Right atrium auricular region (tissue), 2 donors: Measurements from ENCODE around the gene RAD23A. TPM values are rescaled to one million over a fixed set of nuclear protein-coding genes. Genes with fewer than 3 reads are reported as not detected.
A peak's percentile ranks its signal among the peaks of the same experiment; 100 is the strongest.

Experiments
- DNase-seq: peaks from one replicate; pipeline ENCODE4 v3.0.0-alpha.2; 2019; ENCODE audit warnings: low spot score
- H3K27ac ChIP-seq, 2 donors: fragments of 200-600 bp; sonication (generic); 1 replicate in 1 of 2; 2 replicates in 1 of 2; pipeline ENCODE4 v1.5.1; 2016 to 2019
- H3K27me3 ChIP-seq, 2 donors: fragments of 200-600 bp; sonication (generic); one replicate each; pipeline versions ENCODE4 v1.5.1 to v1.6.0; 2017 to 2019
- H3K36me3 ChIP-seq: fragments of 200-600 bp; sonication (generic); one replicate; pipeline ENCODE4 v1.5.1; 2016
- H3K4me1 ChIP-seq, 2 donors: fragments of 200-600 bp; sonication (generic); one replicate each; pipeline versions ENCODE4 v1.5.1 to v1.6.0; 2017 to 2019
- H3K4me3 ChIP-seq, 2 donors: fragments of 200-600 bp; sonication (generic); 1 replicate in 1 of 2; 2 replicates in 1 of 2; pipeline ENCODE4 v1.5.1; 2017 to 2019; ENCODE audit warnings: mild to moderate bottlenecking in 1 of 2, moderate library complexity in 1 of 2
- H3K9me3 ChIP-seq, 2 donors: fragments of 200-600 bp; sonication (generic); one replicate each; pipeline ENCODE4 v1.5.1; 2019
- total RNA-seq, 2 donors: library from RNA; depleted of rRNA; stranded (reverse); fragments of >200 nt; gene quantifications; one replicate each; pipeline ENCODE4 v1.1.0, GENCODE V29; 2016
- TF ChIP-seq, protein P1 (sequence below), 2 donors: fragments of 200-600 bp; sonication (generic); IDR thresholded peaks; one replicate each; pipeline ENCODE4 v1.5.1; 2019; ENCODE audit warnings: antibody characterized with exemption in 2 of 2

RAD23A gene
- 100 to 1,000 TPM; 178 to 185 TPM for total RNA-seq

DNA sequence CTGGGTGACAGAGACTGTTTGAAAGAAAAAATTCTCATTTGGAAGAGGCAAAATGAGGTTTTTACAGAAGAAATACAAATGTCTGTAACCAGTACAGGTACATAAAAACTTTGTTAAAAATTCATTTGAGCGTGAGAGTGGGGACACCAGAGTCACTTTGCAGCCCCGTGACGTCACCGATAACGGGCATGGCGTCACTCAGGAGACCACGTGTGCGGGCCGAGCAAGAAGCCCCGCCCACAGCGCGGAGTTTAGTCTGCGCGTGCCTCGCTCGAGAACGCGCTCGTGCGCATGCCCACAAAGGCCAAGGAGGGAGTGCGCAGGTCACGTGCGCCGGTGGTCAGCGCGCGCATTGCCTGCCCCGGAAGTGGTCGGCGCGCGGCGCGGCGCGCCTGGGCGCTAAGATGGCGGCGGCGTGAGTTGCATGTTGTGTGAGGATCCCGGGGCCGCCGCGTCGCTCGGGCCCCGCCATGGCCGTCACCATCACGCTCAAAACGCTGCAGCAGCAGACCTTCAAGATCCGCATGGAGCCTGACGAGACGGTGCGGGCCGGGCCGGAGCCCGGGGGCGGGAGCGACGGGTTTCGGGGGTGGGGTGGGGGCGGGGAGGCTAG is at the start of gene RAD23A:
TSS of gene RAD23A (plus strand) at position 384 of the 613 bp plus-strand sequence. CDS start at position 471, 87 bp downstream.
- DNase-seq: peak; percentile 98
- Histone ChIP-seq H3K4me3 (peak within 1 kb of the TSS; percentile 94 to 95), H3K27me3 (no peaks in the 10 kb centered on the region), H3K36me3 (peaks cover 76% of the 10 kb centered on the region), H3K9me3 (no peaks in the 10 kb centered on the region), H3K4me1 (peaks cover 0 to 51% of the 10 kb centered on the region in 2 donors), H3K27ac (peak within 1 kb of the TSS; percentile 95 to 96)
- TF ChIP-seq, protein P1, sequence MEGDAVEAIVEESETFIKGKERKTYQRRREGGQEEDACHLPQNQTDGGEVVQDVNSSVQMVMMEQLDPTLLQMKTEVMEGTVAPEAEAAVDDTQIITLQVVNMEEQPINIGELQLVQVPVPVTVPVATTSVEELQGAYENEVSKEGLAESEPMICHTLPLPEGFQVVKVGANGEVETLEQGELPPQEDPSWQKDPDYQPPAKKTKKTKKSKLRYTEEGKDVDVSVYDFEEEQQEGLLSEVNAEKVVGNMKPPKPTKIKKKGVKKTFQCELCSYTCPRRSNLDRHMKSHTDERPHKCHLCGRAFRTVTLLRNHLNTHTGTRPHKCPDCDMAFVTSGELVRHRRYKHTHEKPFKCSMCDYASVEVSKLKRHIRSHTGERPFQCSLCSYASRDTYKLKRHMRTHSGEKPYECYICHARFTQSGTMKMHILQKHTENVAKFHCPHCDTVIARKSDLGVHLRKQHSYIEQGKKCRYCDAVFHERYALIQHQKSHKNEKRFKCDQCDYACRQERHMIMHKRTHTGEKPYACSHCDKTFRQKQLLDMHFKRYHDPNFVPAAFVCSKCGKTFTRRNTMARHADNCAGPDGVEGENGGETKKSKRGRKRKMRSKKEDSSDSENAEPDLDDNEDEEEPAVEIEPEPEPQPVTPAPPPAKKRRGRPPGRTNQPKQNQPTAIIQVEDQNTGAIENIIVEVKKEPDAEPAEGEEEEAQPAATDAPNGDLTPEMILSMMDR (IDR thresholded peaks at IDR 0.05): no peak

DNA sequence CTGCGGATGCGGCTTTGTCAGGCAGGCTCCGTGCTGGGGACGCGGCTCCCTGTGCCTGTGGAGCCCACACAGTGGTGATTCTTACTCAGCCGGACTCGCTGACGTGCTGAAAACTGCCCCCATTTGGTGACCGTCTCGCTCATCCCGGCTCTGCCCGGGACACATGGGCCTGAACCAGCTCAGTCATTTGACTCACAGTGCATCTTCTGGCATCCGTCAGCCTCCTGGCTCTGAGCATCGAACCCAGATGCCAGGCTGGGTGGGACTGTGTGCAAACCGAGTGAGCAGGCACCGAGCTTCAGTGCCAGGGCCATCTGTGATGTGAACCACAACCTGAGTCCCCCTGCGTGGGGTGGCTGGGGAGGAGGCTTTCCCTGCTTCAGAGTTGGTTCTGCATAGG is 49.2 kb upstream of the RAD23A start:
- Histone ChIP-seq H3K4me3 (no peak overlapping the region), H3K36me3 (peaks cover 15% of the 10 kb centered on the region), H3K27ac (no peak overlapping the region), H3K9me3 (no peaks in the 10 kb centered on the region), H3K4me1 (peaks cover 0 to 11% of the 10 kb centered on the region in 2 donors), H3K27me3 (no peaks in the 10 kb centered on the region)
- TF ChIP-seq, protein P1 (IDR thresholded peaks at IDR 0.05): no peak
- DNase-seq: no peak

DNA sequence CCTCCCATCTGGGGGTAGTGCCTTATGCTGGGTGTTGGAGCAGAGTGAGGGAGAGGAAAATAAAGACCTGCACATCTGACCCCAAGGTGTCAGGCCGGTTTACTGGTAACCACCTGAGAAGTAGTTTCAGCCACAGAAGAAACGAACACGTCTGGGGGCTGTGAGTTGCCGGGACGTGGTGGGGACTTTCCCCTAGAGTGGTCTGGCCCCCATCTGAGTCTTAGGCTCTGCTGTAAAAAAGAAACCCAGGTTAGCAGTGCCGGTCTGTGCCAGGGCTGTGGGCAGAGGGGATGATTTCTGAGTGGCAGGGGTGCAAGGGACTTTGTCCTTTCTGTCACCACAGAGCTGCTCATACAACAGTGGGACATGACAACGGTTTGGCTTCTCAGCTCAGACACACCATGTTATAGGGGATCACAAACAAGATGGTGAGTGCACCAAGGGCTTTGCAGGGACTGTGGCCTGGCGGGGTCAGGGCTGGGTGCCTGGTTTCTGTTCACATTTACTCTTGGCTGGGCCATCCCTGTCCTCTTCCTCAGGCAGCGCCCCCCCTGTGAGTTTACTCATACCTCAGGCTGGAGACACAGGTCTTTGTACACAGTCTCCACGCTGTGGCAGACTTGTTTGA is 45.7 kb upstream of the RAD23A start:
- TF ChIP-seq, protein P1 (IDR thresholded peaks at IDR 0.05): no peak
- Histone ChIP-seq H3K4me1 (no peaks in the 10 kb centered on the region), H3K27me3 (no peaks in the 10 kb centered on the region), H3K27ac (no peak overlapping the region), H3K9me3 (no peaks in the 10 kb centered on the region), H3K4me3 (no peak overlapping the region), H3K36me3 (peaks cover 15% of the 10 kb centered on the region)
- DNase-seq: no peak

DNA sequence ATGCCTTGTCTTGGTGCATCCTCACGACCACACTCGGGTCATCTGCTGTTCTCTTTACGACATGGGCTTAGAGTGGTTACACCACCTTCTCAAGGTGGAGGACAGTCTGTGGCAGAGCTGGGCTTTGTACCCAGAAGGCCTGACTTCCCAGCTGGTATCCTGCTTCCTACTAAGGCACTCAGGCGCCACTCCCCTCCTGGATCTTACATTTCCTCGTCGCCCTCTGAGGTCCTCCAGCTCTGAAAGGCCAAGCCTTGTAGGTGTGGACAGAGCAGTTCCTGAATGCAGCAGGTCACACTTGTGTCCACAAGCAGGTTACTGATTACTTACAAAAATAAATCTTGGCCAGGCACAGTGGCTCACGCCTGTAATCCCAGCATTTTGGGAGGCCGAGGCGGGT is 38.5 kb upstream of the RAD23A start:
- no peak for DNase-seq
- H3K4me3 ChIP-seq: no peak overlapping the region
- TF ChIP-seq, protein P1 (IDR thresholded peaks at IDR 0.05): no peak
- no peaks in the 10 kb centered on the region for H3K27me3 ChIP-seq
- H3K9me3 ChIP-seq: no peaks in the 10 kb centered on the region
- peaks cover 0 to under 1% of the 10 kb centered on the region in 2 donors for H3K4me1 ChIP-seq
- no peak overlapping the region for H3K27ac ChIP-seq
- H3K36me3 ChIP-seq: no peaks in the 10 kb centered on the region

DNA sequence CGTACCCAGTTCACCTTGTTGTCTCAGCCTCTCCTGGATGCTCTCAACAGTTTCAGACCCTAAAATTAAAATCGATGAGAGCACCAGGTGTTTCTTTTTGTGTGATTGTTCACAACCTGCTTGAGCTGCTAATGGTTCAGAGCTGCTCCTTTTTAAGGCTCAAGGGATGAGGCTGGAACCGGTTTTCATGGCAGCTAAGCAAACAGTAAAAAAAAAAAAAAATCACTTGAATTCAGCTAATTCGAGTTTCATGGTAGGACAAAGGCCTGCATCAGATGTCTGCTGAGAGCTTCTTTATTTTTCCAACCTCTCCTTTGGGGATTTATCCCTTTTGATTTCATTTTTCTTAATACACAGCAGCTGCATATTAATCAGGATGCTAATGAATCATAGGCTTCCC is 33.1 kb upstream of the RAD23A start:
- H3K27me3 ChIP-seq: no peaks in the 10 kb centered on the region
- peaks cover 0 to 22% of the 10 kb centered on the region in 2 donors for H3K4me1 ChIP-seq
- peak overlapping the region in 1 of 2 donors; percentile 27 for H3K4me3 ChIP-seq
- H3K27ac ChIP-seq: peak overlapping the region; percentile 54 to 72
- DNase-seq: no peak
- TF ChIP-seq, protein P1 (IDR thresholded peaks at IDR 0.05): no peak
- H3K9me3 ChIP-seq: no peaks in the 10 kb centered on the region
- no peaks in the 10 kb centered on the region for H3K36me3 ChIP-seq
